Aorta (tissue), 4 donors: ENCODE data around the gene RAB8A. TPM values are rescaled to one million over a fixed set of nuclear protein-coding genes. Genes with fewer than 3 reads are reported as not detected.

Experiments used
- polyA plus RNA-seq, 2 donors: library from polyadenylated mRNA; stranded (reverse); fragments of 200-250 nt; gene quantifications; one replicate each; pipeline ENCODE4 v1.2.3, GENCODE V29; 2013
- total RNA-seq, 2 donors: library from RNA; stranded (reverse); fragmentation: NEBNext Ultra II Directional; extraction: Animal tissue kit (Norgen Biotek cat#: 25700); gene quantifications; one replicate each; pipeline ENCODE4 v1.2.1, GENCODE V29; 2021
- donor health status: healthy with polysubstance abuse.
- donor health status: Bipolar disorder and iron deficiency.
- donor health status: DM: no; HTN: no; CAD: no.
- donor health status: DM: yes; HTN: yes; CAD: no.

The RAB8A gene
- total and polyA plus RNA-seq, 4 donors: 17.6 to 56.7 (median 40.8) TPM

Other genes starting within 250 kb of the RAB8A start
- not detected for gene CYP4F2, start 213.8 kb upstream of the RAB8A start, total RNA-seq
- 1 to 10 TPM in 1 of 2 donors, not detected in 1; 4.4 TPM for gene CYP4F2, start 213.8 kb upstream of the RAB8A start, polyA plus RNA-seq
- gene CYP4F11, start 177.4 kb upstream of the RAB8A start, total RNA-seq: 10 to 100 TPM in 1 of 2 donors, 1 to 10 TPM in 1; 3.9 to 11.0 TPM
- 10 to 100 TPM in 1 of 2 donors, 1 to 10 TPM in 1; 1.5 to 10.4 TPM for gene CYP4F11, start 177.4 kb upstream of the RAB8A start, polyA plus RNA-seq
- gene OR10H4, start 162.9 kb upstream of the RAB8A start, total RNA-seq: not detected
- gene OR10H4, start 162.9 kb upstream of the RAB8A start, polyA plus RNA-seq: not detected
- gene TPM4, start 35.4 kb upstream of the RAB8A start, total RNA-seq: 1,000 to 10,000 TPM in 1 of 2 donors, 100 to 1,000 TPM in 1; 695 to 1,409 TPM
- gene TPM4, start 35.4 kb upstream of the RAB8A start, polyA plus RNA-seq: 100 to 1,000 TPM; 800 to 937 TPM
- gene HSH2D, start 31.8 kb downstream of the RAB8A start, total RNA-seq: 1 to 10 TPM; 1.3 to 1.4 TPM
- 1 to 10 TPM in 1 of 2 donors, under 1 TPM in 1; 0.10 to 2.5 TPM for gene HSH2D, start 31.8 kb downstream of the RAB8A start, polyA plus RNA-seq
- gene CIB3, start 61.6 kb downstream of the RAB8A start, total RNA-seq: not detected
- gene CIB3, start 61.6 kb downstream of the RAB8A start, polyA plus RNA-seq: under 1 TPM in 1 of 2 donors, not detected in 1; 0.95 TPM
- gene FAM32A, start 73.5 kb downstream of the RAB8A start, total RNA-seq: 10 to 100 TPM; 46.1 to 46.4 TPM
- 10 to 100 TPM; 80.6 to 89.5 TPM for gene FAM32A, start 73.5 kb downstream of the RAB8A start, polyA plus RNA-seq
- 10 to 100 TPM; 74.7 TPM for gene AP1M1, start 86.0 kb downstream of the RAB8A start, total RNA-seq
- gene AP1M1, start 86.0 kb downstream of the RAB8A start, polyA plus RNA-seq: 10 to 100 TPM; 25.2 to 62.4 TPM
- gene KLF2, start 212.9 kb downstream of the RAB8A start, total RNA-seq: 100 to 1,000 TPM in 1 of 2 donors, 10 to 100 TPM in 1; 98.9 to 223 TPM
- 10 to 100 TPM in 1 of 2 donors, 1 to 10 TPM in 1; 4.8 to 12.4 TPM for gene KLF2, start 212.9 kb downstream of the RAB8A start, polyA plus RNA-seq